ENCODE measurements around the gene TTC39B. TPM values are rescaled to one million over a fixed set of nuclear protein-coding genes. Genes with fewer than 3 reads are reported as not detected.
"Not testable (repeated sequence)": the region's sequence is repeated elsewhere in the genome, so short reads cannot be mapped to it uniquely, and the experiment has no call there.

The TTC39B gene
- 1 to 10 TPM; 8.2 to 9.8 (median 8.3) TPM for polyA plus RNA-seq (ENCODE audit: insufficient read length in 4 of 4)

DNA sequence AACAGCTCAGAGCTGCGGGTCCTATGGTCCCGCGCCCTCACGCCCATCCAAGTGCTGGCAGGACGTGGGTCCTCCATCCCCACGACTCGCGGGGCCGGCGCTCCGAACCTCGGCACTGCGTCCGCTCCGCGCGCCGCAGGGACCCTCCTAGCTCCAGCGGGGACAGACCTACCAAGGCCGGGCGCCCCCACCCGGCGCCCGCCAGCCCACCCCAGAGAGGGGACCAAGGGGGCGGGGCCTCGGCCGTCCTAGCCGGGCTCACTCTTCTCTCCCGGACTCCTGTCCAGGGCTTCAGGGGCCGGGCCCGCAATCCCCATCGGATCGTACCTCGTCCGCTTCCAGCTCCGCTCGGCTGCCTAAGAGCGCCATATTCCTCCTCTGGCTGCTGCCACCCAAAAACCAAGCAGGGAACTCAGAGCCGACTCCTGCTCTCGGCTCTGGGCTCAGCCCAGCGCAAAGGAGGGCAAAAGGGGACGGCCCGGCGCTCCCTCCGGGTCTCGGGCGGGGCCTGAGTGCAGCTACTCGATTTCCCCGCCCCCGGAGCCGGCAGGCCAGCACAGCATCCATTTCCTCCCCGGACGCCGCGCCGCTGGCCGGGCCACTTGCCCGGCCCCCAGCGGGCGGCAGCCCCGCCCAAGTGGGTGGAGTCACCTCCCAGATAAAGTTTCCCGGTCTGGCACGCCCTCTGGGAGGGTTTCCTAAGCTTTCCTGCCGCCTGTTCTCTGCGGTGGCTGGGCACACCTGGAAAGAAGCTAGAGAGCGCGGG, at the start of gene TTC39B:
Gene TTC39B (minus strand): TSS at position 460 of the 766 bp plus-strand sequence. CDS start 91 bp downstream, at position 369.
- peak; percentile 88 to 91 (median 88) for DNase-seq (ENCODE audit: low read depth in 4 of 4, low spot score in 3 of 4)

DNA sequence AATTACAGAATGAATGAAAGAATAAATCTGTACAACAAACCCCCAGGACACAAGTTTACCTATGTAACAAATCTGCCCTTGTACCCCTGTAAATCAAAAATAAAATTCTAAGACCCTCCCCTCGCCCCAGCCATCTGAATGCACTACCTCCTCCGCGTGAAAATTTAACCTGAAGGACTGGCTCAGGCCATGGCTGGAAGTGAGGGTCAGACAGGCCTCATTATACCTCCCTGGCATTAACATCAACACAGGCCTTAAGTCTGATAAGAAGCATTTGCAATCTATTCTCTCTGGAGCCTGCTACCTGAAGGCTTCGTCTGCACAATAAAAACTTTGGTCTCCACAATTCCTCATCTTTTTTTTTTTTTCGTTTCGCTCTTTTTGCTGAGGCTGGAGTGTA, 48.7 kb upstream of the TTC39B start:
- DNase-seq (ENCODE audit: low read depth in 4 of 4, low spot score in 3 of 4): no peak

DNA sequence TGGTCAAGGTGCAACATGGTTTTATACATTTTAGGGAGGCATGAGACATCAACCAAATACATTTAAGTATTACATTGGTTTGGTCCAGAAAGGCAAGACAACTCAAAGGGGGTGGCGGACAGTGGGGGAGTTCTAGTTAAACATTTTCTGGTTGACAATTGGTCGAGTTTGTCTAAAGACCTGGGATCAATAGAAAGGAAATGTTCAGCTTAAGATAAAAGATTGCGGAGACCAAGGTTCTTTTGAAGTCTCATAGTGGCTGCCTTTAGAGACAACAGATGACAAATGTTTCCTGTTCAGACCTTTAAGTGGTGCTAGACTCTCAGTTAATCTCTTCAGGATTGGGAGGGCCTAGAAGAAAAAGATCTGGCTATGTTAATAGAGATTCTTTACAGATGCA, 47.7 kb upstream of the TTC39B start:
- DNase-seq (ENCODE audit: low read depth in 4 of 4, low spot score in 3 of 4): no peak

DNA sequence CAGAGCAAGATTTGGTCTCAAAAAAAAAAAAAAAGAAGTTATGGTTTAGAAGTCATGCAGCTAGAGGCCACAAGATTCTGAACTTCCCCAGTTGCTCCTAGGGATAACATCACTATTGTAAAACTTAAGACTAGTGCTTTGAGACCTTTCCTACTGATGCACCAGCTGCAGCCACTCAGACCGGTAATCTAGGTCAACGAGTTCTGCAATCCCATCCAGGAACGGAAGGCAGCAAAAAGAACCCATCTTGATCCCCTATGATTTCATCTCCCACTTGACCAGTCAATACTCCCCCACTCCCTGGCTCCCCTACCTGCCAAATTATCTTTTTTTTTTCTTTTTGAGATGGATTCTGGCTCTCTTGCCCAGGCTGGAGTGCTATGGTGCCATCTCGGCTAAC, 46.9 kb upstream of the TTC39B start:
- DNase-seq (ENCODE audit: low read depth in 4 of 4, low spot score in 3 of 4): no peak

DNA sequence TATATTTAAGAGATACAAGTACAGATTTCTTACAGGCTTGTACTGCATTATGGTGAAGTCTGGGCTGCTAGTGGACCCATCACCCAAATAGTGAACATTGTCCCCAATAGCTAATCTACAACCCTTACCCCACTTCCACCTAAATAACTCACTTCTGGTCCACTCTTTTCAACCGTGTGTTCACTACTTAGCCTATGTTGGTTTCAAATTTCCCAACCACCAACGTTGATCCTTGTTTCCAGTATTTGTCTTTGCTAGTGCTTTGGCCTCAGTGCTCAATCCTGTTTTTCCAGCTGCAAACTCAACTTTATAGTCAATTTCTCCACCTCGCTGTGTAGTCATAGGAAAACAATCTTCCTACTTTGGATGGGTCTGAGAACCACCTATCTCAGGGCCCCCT, 45.3 kb upstream of the TTC39B start:
- no peak for DNase-seq (ENCODE audit: low read depth in 4 of 4, low spot score in 3 of 4)

DNA sequence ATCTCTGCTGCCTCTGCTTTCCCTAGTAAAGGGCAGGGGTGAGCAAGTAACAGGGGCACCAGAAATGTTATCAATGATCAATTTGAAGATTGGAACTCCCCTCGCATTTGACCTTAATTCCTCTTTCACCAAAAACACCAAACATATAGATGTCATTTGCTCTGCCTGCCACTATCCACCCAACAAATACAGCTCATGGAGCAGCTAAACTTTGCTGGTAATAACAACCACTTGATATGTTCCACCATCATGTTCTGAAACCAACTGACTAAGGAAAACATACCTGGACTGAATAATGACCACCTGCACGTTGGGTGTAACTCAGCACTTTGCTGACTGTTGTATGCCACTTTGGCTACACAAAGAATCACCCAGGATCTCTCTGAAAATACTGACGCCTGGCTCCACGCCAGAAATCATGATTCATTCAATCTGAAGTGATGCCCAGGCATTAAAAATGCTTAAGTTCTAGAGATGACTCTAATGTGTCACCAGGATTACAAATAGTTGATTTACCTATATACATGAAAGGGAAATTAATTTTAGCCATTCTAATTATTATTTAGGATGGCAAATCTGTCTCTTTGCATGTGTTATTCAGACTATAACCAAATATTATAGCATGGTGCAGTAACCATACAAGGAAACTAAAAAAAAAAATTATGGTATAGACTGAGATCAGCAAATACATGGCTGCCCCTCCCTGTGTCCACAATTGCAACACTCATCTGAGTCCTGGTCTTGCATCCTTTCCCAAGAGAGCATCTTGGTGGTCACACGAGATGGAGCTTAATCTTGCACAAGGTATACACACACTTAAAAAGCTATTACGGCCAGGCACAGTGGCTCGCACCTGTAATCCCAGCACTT, 43.1 kb upstream of the TTC39B start:
- no peak for DNase-seq (ENCODE audit: low read depth in 4 of 4, low spot score in 3 of 4)

DNA sequence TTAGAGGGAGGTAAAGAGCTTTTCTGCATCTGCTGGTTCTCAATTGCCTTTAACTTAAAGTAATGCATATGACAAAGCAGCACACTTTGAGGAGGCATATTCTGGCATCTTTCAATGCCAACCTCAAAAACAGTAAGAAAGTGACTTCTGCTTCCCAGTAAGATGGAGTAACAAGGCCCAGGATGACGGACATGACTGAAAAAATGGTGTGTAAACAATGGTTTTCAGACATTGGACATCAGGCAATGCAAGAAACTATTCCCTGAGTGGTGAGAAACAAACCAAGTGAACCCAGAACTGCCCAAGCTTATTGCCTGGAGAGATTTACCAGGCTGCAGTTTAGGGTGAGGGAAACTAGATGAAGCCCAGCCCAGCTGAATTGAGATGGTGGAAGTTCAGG, 39.8 kb upstream of the TTC39B start:
- DNase-seq (ENCODE audit: low read depth in 4 of 4, low spot score in 3 of 4): no peak

DNA sequence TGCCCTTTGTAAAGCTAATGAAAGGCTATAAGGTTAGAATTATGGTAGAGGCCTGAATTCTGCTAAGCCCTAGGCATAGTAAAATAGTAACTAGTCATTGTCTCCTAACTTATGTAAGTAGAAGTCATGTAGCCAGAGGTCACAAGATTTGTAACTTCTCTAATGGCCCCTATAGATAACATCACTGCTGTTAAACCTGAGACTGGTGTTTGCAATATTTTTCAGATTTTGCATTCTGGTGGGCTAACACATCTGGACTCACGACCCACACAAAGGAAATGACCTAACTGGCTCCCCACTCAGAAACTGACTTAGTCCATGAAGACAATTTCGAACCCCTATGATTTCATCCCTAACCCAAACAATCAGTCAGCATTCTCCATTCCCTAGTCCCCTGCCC, 37.2 kb upstream of the TTC39B start:
- no peak for DNase-seq (ENCODE audit: low read depth in 4 of 4, low spot score in 3 of 4)

DNA sequence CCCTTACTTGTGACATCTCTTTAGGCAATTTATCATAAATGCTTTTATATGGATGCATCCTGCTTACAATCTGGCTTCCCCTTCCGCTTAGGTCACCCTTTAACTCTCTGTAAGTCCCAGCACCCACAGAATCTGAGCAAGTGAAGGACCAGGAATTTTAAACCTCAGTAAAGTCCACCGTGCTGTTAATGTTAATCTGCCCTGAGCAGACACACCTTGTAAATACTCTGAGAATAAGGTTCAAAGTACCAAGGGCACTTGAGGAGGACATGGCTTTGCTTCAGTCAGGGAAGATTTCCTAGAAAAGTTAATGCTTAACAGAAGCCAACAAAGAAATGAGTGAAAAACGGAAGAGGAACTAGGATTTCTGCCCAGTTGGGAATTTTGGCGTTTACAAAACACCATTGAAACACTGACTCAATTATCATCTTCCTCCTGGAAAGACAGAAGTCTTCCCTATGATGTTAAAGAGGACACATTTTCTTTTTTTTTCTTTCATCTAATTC, 26.4 kb upstream of the TTC39B start:
- DNase-seq (ENCODE audit: low read depth in 4 of 4, low spot score in 3 of 4): peak in 2 of 4 donors; percentile 17 to 26

DNA sequence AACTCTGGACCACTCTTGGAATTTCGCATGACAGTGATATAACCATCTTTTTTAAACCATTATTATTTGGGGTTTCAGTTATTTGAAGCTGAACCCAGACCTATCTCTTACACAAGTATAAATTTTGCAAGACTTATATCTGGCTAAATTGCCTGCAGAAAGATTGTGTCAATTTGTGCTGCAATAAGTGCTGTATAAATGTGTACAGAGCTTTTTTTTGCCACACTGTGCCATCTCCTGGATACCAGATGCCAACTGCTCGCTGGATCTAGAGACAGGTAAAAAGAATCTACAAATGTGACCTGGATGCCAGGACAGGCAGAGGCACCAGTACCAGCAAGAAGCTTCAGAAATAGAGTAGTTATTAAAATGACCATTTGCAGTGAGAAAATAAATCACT, 25.9 kb upstream of the TTC39B start:
- no peak for DNase-seq (ENCODE audit: low read depth in 4 of 4, low spot score in 3 of 4)

DNA sequence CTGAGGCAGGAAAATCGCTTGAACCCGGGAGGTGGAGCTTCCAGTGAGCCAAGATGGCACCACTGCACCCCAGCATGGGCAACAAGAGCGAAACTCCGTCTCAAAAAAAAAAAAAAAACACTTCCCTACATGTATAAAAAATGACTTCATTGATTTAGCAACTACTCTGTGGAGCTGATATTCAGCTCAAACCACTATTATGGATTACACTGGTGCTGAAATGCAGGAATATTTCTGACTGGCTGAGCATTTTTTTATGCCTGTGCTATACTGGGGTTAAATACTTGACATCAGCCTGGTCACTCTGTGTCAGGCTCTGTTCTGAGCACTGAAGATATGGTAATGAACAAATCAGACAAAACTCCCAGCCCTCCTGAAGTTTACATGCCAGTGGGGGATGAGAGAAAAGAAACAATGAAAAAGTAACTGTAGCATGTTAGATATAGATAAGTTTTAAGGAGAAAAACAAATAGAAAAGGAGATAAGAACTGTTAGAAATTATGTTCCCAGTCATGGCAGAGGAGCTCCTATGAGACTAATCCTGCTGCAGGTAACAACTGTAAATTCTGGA, 22.6 kb upstream of the TTC39B start:
- no peak for DNase-seq (ENCODE audit: low read depth in 4 of 4, low spot score in 3 of 4)

DNA sequence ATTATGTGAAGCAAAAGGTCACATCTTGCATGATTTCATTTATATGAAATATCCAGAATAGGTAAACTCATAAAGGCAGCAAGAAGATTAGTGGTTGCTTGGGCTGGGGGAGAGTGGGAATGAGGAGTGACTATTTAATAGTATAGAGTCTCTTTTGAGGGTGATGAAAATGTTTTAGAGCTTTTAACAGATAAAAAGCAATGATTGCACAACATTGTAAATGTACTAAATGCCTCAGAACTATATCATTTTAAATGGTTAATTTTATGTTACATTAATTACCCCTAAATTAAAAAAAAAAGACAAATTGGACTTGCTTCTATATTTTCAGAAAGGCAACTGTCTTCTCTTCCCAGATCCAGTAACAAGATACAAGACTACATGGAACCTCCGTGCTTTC, 21.9 kb upstream of the TTC39B start:
- no peak for DNase-seq (ENCODE audit: low read depth in 4 of 4, low spot score in 3 of 4)

DNA sequence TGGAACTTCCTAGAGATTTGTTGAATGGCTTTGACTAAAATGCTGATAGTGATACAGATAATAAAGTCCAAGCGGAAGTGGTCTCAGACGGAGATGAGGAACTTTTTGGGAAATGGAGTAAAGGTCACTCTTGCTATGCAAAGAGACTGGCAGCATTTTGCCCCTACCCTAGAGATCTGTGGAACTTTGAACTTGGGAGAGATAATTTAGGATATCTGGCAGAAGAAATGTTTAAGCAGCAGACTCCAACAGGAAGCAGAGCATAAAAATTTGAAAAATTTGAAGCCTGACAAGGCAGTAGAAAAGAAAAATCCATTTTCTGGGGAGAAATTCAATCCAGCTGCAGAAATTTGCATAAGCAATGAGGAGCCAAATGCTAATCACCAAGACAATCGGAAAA, 15.7 kb upstream of the TTC39B start:
- DNase-seq (ENCODE audit: low read depth in 4 of 4, low spot score in 3 of 4): not testable (repeated sequence)

DNA sequence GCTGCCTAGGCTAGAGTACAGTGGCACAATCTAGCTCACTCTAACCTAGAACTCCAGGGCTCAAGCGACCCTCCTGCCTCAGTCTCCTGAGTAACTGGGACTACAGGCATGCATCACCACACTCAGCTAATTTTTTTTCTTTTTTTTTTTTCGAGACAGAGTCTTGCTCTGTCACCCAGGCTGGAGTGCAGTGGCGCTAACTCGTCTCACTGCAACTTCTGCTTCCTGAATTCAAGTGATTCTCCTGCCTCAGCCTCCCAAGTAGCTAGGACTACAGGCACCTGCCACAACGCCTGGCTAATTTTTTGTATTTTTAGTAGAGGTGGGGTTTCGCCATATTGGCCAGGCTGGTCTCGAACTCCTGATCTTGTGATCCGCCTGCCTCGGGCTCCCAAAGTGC, 12.6 kb upstream of the TTC39B start:
- not testable (repeated sequence) for DNase-seq (ENCODE audit: low read depth in 4 of 4, low spot score in 3 of 4)

DNA sequence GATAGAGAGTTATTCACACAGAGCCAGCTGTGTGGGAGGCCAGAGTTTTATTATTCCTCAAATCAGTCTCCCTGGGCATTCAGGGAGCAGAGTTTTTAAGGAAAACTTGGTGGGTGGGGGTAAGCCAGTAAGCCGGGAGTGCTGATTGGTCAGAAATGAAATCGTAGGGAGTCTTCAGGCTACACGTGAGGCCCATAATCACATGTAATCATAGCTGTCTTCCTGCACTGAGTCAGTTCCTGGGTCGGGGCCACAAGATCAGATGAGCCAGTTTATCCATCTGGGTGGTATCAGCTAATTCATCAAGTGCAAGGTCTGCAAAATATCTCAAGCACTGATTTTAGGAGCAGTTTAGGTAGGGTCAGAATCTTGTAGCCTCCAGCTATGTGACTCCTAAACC, 10.8 kb upstream of the TTC39B start:
- no peak for DNase-seq (ENCODE audit: low read depth in 4 of 4, low spot score in 3 of 4)

DNA sequence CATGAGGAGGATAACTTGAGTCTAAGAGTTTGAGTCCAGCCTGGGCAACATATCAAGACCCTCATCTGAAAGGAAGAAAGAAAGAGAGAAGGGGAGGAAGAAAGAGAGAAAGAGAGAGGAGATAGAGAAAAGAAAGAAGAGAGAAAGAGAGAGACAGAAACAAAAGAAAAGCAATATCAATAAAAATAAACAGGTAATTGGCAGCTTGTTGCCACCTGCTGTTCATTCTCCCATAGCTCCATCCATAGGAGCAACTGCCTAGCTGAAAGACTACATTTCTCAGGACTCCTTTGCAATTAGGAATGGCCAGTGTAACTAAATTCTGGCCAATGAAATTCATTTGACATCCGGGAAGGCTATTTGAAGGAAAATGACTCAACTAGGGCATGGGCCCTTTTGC, 4.6 kb upstream of the TTC39B start:
- no peak for DNase-seq (ENCODE audit: low read depth in 4 of 4, low spot score in 3 of 4)

DNA sequence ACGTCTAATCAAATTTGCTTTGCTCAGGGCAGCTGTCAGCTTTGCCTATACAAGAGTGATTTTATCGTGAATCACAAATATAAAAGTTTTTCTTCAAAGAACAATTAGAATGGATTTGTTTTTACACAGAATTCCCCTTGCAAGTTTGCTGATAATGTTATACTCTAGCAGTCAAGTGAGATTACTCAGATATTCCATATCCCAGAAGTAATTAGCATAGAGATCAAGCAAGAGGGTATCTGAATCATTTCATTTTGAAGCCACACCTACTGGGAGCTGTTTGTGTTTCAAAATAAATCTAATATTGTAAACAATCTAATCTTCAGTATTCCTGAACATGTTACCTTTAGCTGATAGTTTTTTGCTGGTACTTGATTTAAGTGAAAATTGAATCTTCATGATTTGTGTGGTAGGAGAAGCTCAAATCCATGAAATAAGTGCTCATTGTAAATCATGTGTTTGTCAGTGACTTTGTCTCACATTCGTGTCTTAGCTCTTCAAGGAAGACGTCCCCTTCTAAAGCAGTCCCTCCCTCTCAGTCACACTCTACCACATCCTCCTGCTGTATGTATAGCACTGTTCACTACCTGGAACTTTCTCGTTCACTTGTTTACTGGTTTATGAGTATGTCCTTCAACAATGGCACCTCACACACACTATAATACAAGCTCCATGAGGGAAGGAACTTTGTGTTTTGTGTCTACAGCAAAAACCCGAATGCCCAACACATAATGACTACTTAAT, 3.3 kb upstream of the TTC39B start:
- DNase-seq (ENCODE audit: low read depth in 4 of 4, low spot score in 3 of 4): no peak

DNA sequence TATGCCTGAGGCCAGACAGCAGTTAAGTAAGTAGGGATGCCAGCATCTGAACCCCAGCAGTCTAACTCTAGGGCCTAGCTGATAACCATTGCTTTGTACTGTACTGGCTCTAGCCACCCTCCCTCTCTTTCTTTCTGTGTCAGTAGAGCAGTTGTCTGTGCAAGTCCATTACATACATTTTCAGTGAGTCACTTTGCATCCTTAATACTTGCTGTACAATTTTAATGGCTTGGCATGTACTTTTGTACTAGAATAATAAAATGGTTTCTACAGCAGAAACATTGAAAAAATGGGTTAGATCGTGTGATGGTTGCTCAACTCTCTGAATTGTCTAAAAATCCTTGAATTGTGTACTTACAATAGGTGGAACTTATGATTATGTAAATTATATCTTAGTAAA, 1.5 kb upstream of the TTC39B start:
- no peak for DNase-seq (ENCODE audit: low read depth in 4 of 4, low spot score in 3 of 4)

DNA sequence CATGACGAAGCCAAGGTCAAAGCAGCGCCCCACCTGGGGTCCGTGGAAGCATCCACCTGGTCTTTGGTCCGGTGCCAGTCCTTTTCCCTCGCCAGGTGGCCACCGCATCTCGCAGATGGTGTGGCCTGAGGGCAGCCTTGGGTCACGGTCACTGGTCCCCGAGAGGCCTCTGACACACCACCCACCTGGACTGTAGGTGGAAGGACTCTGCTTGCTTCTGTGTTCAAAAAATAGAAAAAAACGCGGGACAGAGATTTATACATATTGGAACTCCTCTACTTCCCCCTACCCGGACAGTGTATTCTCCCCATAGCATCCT, 466 bp upstream of the TTC39B start:
- DNase-seq (ENCODE audit: low read depth in 4 of 4, low spot score in 3 of 4): no peak

DNA sequence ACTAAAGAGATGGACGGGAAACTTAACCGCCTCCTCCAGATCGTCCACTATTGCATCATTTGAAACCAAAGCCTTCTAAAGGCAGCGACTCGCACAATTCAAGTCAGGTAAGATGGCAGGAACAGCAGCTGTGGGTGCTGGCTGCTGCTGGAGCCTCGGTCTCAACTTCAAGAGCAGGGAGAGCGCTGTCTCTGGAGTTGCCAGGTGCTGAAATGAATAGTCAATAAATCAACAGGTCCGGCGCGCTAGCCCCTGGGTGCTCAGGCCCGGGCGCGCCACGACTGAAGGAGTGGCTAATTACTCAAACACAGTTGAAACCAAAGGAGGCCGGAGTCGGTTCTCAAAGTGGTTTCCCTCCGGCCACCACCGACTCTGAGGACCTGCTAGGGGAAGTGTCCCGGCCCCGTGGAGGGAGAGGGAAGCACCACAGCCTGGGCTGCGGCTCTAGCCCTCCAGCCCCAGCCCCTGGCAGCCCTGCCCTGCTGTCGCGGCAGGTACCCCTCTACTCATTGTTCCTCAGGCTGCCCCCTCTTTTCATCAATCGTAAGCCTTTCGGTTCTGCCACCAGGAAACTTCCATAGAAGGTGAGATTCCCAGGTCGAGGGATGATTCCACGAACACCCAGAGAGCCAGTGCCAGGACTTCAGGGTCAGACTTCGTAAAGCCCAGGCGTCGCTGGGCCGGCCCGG, 804 bp downstream of the TTC39B start:
- peak in 3 of 4 donors; percentile 48 to 60 (median 56) for DNase-seq (ENCODE audit: low read depth in 4 of 4, low spot score in 3 of 4)

Measured in left renal pelvis (tissue), 4 donors.